ENCODE results near the gene MTG2. TPM values are rescaled to one million over a fixed set of nuclear protein-coding genes. Genes with fewer than 3 reads are reported as not detected.

Gene MTG2
- total RNA-seq, 1 donor from 2014 or later, result 13.3 TPM

DNA sequence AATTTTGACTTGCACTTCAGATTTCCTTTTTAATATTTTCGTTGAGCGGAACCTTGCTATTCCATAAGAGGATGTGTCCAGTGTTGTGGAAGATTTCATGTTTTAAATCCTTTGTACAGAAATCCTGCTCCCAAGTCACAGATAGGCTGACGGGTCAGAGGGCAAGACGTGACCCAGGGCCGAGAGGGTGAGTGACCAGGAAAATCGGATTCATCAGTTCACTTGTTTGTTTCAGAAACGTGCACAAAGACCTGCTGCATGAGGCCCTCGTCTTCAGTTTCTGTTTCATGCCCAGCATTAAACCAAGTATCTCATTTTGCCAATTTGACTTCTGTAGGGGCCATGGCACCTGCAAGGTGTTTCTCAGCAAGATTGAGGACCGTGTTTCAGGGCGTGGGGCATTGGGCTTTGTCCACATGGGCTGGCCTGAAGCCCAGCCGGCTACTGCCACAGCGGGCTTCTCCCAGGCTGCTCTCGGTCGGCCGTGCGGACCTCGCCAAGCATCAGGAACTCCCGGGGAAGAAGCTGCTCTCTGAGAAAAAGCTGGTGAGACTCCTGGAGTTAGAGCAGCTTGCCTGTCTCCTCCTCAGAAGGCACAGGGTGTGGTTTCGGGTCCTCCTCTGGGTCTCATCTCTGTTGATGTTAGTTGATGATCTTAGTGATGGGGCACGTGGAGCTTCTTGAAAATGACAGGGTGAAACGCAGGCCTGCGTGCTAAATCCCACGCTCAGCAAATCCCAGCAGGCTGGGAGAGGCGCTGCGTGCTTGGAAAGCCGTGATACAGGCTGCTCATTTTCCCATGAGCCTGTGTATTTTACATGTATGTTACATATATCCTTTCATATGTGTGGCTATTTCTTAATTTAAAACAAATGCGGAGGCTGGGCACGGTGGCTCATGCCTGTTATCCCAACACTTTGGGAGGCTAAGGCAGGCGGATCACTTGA lies 10.5 kb downstream of the MTG2 start:
- Histone ChIP-seq H3K4me3 (no peak overlapping the region), H3K27me3 (no peaks in the 10 kb centered on the region), H3K27ac (no peak overlapping the region), H3K36me3 (peaks cover 0 to 29% of the 10 kb centered on the region in 2 donors), H3K9me3 (no peaks in the 10 kb centered on the region), H3K4me1 (no peaks in the 10 kb centered on the region)
- DNase-seq (ENCODE audit: extremely low spot score in 2 of 2), result no peak
- intact Hi-C loops (cut with DNase I), result no loop called here
- TF ChIP-seq POLR2A (IDR thresholded peaks at IDR 0.05), result no peak
- TF ChIP-seq, protein P1, sequence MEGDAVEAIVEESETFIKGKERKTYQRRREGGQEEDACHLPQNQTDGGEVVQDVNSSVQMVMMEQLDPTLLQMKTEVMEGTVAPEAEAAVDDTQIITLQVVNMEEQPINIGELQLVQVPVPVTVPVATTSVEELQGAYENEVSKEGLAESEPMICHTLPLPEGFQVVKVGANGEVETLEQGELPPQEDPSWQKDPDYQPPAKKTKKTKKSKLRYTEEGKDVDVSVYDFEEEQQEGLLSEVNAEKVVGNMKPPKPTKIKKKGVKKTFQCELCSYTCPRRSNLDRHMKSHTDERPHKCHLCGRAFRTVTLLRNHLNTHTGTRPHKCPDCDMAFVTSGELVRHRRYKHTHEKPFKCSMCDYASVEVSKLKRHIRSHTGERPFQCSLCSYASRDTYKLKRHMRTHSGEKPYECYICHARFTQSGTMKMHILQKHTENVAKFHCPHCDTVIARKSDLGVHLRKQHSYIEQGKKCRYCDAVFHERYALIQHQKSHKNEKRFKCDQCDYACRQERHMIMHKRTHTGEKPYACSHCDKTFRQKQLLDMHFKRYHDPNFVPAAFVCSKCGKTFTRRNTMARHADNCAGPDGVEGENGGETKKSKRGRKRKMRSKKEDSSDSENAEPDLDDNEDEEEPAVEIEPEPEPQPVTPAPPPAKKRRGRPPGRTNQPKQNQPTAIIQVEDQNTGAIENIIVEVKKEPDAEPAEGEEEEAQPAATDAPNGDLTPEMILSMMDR (IDR thresholded peaks at IDR 0.05), result no peak
- no peak for TF ChIP-seq POLR2AphosphoS5 (IDR thresholded peaks at IDR 0.05; ENCODE audit: insufficient read depth in 1 of 2, low read depth in 1 of 2)

DNA sequence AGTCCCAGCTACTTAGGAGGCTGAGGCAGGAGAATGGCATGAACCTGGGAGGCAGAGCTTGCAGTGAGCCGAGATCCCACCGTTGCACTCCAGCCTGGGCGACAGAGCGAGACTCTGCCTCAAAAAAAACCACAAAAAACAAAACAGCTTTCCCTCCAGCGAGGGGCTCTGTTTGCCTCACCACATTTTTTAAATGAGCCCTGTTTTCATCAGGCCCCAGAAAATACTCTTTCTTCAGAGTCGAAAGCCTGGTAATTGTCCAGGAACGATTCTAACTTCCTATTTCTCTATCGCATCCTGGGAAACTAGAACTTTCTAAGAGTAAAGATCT lies 12.2 kb downstream of the MTG2 start:
- H3K9me3 ChIP-seq, result no peaks in the 10 kb centered on the region
- TF ChIP-seq POLR2AphosphoS5 (IDR thresholded peaks at IDR 0.05; ENCODE audit: insufficient read depth in 1 of 2, low read depth in 1 of 2), result no peak
- no peak for TF ChIP-seq POLR2A (IDR thresholded peaks at IDR 0.05)
- TF ChIP-seq, protein P1 (IDR thresholded peaks at IDR 0.05), result no peak
- intact Hi-C loops (cut with DNase I), result no loop called here
- H3K27ac ChIP-seq, result no peak overlapping the region
- peaks cover 0 to 30% of the 10 kb centered on the region in 2 donors for H3K36me3 ChIP-seq
- H3K4me3 ChIP-seq, result no peak overlapping the region
- H3K4me1 ChIP-seq, result no peaks in the 10 kb centered on the region
- DNase-seq (ENCODE audit: extremely low spot score in 2 of 2), result no peak
- no peaks in the 10 kb centered on the region for H3K27me3 ChIP-seq

- Histone ChIP-seq H3K4me3 (no peak overlapping the region), H3K4me1 (no peaks in the 10 kb centered on the region), H3K27me3 (no peaks in the 10 kb centered on the region), H3K27ac (no peak overlapping the region), H3K9me3 (no peaks in the 10 kb centered on the region), H3K36me3 (peaks cover 0 to 35% of the 10 kb centered on the region in 2 donors)
- no peak for DNase-seq (ENCODE audit: extremely low spot score in 2 of 2)
- intact Hi-C loops (cut with DNase I), result no loop called here
- TF ChIP-seq POLR2AphosphoS5 (IDR thresholded peaks at IDR 0.05; ENCODE audit: insufficient read depth in 1 of 2, low read depth in 1 of 2) (no peak), POLR2A (IDR thresholded peaks at IDR 0.05) (no peak)
- TF ChIP-seq, protein P1 (IDR thresholded peaks at IDR 0.05), result no peak
Measured at GRCh38 chr20:62195736-62196135, 12.9 kb downstream of the MTG2 start.

GRCh38 chr20:62196286-62196685 lies 13.5 kb downstream of the MTG2 start:
- Histone ChIP-seq H3K4me1 (no peaks in the 10 kb centered on the region), H3K4me3 (no peak overlapping the region), H3K27me3 (no peaks in the 10 kb centered on the region), H3K9me3 (no peaks in the 10 kb centered on the region), H3K36me3 (peaks cover 0 to 40% of the 10 kb centered on the region in 2 donors), H3K27ac (no peak overlapping the region)
- intact Hi-C loops (cut with DNase I), result no loop called here
- DNase-seq (ENCODE audit: extremely low spot score in 2 of 2), result no peak
- TF ChIP-seq POLR2A (IDR thresholded peaks at IDR 0.05) (no peak), POLR2AphosphoS5 (IDR thresholded peaks at IDR 0.05; ENCODE audit: insufficient read depth in 1 of 2, low read depth in 1 of 2) (no peak)
- TF ChIP-seq, protein P1 (IDR thresholded peaks at IDR 0.05), result no peak

GRCh38 chr20:62197311-62197710 lies 14.5 kb downstream of the MTG2 start:
- Histone ChIP-seq H3K4me1 (no peaks in the 10 kb centered on the region), H3K27ac (no peak overlapping the region), H3K4me3 (no peak overlapping the region), H3K9me3 (no peaks in the 10 kb centered on the region), H3K36me3 (peaks cover 0 to 50% of the 10 kb centered on the region in 2 donors), H3K27me3 (no peaks in the 10 kb centered on the region)
- no peak for TF ChIP-seq POLR2AphosphoS5 (IDR thresholded peaks at IDR 0.05; ENCODE audit: insufficient read depth in 1 of 2, low read depth in 1 of 2)
- TF ChIP-seq, protein P1 (IDR thresholded peaks at IDR 0.05), result no peak
- TF ChIP-seq POLR2A (IDR thresholded peaks at IDR 0.05), result no peak
- intact Hi-C loops (cut with DNase I), result no loop called here
- no peak for DNase-seq (ENCODE audit: extremely low spot score in 2 of 2)
